GM11168 (cell line): ENCODE measurements around the gene SLC17A7.
"Not testable (repeated sequence)": the region's sequence is repeated elsewhere in the genome, so short reads cannot be mapped to it uniquely, and the experiment has no call there.

Experiments used
- in situ Hi-C: fragments of 300-500 bp; cut with MboI; formaldehyde crosslinking; loops from one replicate; pipeline ENCODE4 v1.12.0; 2022; ENCODE audit warnings: low sequenced_read_pairs; ENCODE audit not compliant: unreplicated experiment

The SLC17A7 gene

DNA sequence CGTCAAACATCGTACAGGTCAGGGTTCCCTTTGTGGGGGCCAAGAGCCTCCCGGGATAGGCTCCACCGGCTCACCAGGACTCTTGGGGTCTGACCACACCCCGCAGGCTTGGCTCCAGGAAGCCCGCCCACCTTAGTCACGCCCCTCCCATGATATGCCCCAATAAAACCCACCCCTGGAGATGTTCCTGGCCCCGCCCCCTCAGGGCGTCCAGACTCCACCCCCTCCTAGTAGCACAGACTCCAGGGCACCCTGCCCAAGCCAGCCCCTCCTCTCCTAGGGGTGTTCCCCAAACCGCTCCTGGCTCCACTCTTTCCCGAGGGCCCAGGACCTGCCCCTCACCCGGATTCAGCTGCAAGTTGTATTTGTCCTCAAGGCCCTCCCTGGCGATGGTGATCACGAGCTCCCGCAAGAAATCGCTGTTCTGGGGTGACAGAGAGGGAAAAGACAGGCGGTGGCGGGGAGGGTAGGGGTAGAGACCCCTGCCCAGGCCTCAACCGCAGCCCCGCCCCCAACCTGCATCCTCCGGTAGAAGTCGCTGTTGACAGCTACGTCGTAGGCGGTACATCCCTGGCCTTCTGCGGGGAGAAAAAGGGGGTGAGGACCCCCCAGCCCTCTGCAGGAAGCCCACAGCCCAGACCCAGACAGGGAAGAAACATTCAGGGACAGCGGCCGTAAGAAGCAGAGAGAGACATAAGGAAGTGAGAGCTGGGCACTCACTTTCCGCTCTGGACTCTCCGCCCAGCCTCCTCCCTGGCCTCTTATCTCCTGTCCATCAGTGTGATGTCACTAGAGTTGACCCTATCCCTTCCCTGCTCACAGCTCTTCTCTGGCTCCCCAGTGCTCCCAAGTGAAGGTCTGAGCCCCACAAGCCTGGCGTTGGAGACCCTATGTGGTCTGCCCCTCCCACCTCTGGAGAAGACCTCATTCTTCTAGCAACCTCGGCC is 6.4 kb upstream of the SLC17A7 start:
- in situ Hi-C loops: no loop called here

DNA sequence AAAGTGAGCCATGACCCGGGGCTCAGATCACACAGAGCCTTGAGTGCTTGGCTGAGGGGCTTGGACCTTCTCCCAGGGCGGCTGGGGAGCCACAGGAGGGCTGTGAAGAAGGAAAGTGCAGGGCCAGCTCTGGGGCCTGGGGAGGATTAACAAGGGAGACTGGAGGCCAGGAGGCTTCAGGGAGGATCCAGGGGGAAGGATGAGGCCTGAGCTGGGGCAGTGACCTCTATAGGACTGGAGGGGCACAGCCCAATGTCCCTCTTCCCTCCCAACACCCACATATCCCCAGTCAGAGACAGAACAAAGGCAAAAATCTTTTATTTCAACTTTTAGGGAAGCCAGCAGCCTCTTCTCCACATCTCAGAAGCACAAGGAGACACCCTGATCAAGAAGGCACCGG is 4.7 kb upstream of the SLC17A7 start:
- in situ Hi-C loops: no loop called here

DNA sequence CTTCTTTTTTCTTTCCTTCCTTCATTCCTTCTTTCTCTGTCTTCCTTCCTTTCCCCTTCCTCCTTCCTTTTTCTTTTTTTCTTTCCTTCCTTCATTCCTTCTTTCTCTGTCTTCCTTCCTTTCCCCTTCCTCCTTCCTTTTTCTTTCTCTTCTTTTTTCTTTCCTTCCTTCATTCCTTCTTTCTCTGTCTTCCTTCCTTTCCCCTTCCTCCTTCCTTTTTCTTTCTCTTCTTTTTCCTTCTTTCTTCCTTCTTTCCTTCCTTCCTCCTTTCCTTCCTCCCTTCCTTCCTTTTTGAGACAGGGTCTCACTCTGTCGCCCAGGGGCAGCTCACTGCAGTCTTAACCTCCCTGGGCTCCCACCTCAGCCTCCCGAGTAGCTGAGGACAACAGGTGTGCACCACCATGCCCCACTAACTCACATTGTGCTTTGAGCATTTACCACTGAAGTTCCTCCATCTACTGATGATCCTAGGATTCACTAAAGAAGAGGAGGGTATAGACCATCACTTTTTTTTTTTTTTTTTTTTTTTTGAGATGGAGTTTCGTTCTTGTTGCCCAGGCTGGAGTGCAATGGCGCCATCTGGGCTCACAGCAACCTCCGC is 2.9 kb upstream of the SLC17A7 start:
- in situ Hi-C loops: not testable (repeated sequence)

DNA sequence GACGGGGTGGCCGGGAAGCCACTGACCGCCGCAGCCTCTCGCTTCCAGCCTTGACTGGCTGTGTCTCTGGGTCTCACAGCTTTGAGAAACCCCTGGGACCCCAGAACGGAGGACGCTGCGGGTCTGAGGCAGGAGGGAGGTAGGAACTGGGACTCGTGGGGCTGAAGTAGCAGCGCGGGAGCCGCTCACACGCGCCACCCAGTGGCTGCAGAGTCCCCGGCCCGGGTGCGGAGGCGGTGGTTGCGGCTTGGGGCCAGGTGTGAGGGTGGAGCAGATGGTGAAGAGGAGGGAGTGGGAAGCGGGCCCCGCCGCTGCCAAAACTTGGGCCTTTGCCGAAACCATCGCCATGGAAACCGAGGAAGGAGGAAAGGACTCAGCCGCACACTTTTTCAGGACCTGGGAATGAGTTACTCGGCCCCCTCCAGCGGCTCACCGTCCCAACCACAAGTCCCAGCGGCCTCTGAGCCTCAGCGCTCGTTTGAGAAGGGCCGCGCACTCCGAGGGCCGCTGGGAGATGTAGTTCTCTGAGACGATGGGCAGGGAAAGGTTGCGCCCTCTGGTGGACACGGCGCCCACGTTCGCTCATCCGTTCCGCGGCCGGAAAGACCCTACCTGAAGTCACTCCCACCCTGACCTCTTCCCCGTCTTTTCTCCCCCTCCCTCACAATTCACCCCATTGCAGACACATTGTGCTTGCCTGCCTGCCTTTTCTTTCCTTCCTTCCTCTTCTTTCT is 2.2 kb upstream of the SLC17A7 start:
- in situ Hi-C loops: no loop called here

DNA sequence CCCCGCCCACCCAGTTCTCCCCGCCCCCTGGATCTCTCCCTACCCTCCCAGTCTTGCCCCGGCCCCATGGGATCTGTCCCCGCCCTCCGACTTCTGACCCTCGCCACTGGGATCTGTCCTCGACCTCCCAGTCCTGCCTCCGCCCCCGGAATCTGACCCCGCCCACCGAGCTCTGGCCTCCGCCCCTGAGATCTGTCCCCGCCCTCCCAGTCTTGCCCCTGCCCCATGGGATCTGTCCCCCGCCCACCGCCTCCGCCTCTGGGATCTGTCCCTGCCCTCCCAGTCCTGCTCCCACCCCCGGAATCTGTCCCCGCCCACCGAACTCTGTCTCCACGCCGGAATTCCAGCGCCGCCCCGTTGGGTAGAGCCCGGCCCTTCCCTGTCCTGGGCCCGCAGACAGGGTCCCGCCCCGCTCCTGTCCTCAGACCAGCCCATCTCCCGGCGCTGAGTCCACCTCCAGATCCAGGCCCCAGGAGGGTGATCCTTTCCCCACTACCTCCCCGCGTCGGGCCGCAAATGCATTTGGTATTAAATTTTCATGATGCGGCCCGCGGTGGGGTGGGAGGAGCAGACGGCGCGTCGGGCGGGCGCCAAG is 1.5 kb upstream of the SLC17A7 start:
- in situ Hi-C loops: no loop called here

DNA sequence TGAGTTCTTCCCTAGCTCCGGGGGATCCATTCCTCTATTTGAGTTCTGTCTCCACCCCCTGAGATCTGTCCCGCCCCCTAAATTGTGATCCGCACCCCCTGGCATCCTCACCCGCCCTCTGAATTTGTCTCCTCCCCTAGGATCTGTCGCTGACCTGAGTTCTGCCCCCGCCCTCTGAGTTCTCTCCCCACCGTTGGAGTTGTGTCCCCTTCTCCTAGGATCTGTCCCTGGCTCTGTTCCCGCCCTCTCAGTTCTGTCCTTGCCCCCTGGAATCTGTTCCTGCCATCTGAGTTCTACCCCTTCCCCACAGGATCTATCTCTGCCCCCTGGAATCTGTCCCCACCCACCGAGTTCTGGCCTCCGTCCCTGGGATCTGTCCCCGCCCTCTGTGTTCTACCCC is 1.0 kb upstream of the SLC17A7 start:
- in situ Hi-C loops: no loop called here

DNA sequence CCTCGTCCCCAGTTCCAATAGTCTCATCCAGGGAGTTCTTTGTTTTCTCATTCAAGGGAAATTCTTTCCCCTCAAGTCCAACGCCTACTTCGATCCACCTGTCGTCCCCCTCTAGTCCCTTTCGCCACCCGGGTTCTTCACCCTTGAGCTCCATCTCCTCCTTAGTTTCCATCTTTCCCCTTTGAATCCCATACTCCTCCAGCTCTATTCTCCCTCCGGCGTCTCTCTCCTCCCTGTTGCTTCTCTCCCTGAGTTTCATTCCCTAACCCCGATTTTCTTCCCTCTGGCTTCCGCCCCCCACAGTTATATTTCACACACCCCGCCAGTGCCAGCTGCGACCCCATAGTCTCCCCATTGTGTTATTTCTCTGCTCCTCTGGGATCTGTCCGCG is 628 bp upstream of the SLC17A7 start:
- in situ Hi-C loops: no loop called here

DNA sequence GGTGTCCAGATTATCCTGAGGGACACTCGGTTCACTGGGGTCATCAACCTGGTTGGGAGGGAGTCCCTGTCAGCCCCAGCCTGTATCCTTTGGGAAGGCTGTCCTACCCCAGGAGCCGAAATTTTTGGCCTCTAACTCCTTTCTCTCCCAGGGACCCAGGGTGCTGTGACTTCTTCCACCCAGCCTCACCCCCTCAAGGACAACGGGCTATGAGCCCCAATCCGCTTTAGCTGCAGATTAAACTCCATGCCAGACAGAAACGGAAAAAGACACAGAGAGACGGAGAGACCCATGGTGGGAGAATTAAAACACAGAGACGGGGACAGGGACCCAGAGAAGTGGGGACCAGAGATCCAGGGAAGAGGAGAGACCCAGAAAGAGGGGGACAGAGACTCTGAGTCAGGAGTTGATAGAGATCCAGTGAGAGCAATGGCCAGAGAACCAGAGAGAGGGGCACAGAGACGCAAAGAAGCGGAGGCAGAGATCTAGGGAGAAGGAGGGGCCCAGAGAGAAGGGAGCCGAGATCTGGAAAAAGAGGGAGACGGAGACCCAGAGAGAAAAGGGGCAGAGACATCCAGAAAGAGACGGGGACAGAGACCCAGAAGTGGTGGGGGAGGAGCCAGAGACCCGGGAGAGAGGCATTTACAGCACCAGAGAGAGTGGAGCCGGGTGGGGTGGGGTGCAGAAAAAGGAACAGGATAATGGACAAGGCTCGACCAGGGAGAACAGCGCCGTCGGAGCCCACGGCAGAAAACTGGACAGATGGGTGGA is 703 bp downstream of the SLC17A7 start:
- in situ Hi-C loops: no loop called here

DNA sequence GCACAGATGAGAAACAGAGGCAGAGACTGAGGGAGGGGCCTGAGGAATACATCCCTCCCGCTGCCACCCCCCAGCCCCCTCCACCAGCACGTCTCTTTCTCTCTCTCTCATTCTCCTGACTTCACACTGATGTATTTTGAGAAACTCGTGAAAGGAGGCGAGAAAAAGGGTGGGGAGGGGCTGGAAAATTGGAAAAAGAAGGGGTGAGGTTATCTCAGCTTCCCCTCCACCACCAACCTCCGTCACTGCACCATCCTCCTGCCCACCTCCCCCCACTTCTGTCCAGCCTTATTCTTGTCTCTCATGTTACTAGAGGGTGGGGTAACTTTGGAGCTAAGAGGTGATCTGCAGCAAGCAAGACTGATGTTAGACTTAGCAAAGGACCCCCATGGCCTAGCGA is 1.5 kb downstream of the SLC17A7 start:
- in situ Hi-C loops: no loop called here

DNA sequence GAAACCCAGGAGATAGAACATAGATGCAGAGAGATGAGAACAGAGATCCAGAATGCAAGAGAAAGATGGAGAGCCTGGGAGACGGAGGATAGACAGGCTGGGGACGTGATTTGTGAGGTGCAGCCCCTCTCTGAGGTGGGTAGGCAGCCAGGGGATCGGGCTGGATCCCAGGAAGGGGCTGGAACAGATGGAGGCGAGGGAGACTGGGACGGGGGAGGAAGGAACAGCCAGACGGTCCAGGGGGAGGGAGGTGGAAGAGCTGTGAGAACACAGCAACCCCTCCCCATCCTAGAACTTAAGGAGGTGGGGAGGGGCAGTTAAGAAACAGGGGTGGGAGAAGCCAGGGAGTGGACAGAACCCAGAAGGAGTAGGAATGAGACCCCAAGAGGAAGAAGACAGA is 3.1 kb downstream of the SLC17A7 start:
- in situ Hi-C loops: no loop called here

DNA sequence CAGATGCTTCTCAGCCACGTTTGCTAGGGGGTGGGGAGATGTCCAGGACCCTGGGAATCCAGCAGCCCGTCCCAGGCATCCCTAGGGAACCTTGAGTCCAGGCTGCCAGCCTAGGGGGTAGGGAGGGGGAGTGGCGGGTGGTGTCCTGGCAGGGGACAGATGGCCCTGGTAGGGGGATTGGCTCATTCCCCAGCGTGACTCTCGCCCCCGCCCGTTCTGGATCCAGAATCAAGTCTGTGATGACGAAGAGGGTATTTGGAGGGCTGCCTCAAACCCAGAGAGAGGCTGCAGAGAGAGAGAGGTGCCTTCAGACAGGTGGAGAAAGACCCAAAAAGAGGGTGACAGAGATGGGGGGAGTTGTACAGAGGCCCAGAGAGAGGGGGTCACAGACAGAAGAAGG is 4.1 kb downstream of the SLC17A7 start:
- in situ Hi-C loops: no loop called here

DNA sequence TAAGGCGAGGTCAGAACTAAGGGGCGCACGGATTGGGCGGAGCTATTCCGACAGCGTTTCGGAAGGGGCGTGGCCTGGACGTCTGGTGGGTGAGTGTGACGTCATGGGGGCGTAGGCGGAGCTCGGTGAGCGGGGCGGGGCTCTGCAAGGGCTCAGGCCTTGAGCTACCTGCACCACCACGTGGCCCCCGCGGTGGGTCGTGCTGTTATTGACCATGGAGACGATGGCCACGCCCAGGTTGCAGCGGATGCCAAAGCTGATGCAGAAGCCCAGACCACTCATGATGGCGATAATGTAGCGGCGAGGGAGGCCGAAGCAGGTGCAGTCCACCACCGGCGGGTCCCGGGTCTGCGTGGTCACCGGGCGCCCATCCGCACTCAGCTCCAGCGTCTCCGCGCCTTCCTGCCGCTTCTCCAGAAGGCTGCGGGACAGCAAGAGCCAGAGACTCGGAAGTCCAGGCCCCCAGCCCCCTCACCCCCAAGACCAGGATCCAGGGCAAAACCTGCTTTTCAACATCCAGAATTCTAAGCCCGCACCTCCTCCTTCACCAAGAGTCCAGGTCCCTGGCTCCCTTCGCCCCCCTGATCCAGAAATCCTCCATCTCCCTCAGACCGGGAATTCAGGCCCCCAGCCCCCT is 4.8 kb downstream of the SLC17A7 start:
- in situ Hi-C loops: no loop called here

DNA sequence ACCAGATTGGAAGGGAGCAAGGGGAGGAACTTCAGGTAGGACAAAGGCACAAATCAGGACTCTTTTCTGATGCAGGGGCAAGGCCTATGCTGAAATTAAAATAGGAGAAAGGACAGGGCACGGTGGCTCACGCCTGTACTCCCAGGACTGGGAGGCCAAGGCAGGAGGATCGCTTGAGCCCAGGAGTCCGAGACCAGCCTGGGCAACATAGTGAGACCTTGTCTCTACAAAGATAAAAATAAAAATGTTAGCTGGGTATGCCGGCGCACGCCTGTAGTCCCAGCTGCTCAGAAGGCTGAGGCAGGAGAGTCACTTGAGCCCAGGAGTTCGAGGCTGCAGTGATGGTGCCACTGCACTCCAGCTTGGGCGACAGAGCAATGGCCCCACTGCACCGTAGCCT is 5.7 kb downstream of the SLC17A7 start:
- in situ Hi-C loops: no loop called here

DNA sequence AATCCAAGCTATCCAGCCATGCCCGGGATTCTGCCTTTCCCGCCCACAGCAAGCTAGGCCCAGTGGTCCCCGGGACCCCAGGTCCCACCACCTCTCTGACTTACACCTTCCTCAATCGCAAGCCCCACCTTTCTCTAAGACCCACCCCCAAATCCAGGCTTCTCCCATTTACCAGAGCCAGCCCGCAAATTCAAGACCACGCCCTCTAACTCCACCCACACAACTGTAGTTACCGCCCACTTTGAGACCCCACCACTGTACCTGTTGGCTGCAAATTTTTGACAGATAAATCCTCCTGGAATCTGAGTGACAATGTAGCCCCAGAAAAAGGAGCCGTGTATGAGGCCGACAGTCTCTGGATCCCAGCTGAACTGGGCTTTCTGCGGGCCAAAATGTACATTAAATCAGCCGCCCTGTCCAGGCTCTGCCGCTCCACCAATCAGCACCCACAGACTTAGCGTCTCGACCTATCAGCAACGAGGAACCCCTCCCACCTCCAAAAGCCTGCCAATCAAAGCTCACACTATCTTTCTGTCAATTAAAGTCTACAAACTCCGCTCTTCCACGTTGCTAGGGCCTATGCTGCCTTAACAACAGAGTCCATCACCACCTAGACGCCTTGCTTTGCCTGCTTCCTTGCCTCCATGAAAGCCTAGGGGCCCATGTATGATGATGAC is 6.3 kb downstream of the SLC17A7 start:
- in situ Hi-C loops: no loop called here

DNA sequence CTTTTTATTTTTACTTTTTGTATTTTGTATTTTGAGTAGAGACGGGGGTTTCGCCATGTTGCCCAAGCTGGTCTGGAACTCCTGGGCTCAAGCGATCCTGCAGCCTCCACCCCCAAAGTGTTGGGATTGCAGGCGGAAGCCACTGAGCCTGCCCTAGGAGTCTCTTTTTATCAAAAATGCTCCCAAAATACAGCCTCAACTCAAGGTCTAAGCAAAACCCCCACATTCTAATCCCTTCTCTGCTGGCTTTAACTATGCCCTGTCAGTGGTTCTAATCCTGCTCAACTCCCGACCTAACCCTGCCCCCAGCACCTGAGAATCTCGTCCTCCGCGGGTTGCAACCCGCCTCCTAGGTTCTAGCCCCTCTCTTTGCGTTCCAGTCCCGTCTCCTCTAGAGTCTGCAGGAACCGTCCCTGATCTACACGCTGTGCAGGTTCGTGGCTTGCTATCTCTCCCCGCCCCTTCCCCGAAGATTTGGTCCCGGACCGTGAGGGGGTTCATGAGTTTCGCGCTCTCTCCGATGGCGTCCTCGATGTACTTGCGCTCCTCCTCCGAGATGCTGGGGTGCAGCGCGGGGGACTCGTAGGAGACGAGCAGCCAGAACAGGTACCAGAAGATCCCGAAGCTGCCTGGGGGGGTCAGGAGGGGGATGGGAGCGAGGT is 8.0 kb downstream of the SLC17A7 start:
- in situ Hi-C loops: no loop called here

DNA sequence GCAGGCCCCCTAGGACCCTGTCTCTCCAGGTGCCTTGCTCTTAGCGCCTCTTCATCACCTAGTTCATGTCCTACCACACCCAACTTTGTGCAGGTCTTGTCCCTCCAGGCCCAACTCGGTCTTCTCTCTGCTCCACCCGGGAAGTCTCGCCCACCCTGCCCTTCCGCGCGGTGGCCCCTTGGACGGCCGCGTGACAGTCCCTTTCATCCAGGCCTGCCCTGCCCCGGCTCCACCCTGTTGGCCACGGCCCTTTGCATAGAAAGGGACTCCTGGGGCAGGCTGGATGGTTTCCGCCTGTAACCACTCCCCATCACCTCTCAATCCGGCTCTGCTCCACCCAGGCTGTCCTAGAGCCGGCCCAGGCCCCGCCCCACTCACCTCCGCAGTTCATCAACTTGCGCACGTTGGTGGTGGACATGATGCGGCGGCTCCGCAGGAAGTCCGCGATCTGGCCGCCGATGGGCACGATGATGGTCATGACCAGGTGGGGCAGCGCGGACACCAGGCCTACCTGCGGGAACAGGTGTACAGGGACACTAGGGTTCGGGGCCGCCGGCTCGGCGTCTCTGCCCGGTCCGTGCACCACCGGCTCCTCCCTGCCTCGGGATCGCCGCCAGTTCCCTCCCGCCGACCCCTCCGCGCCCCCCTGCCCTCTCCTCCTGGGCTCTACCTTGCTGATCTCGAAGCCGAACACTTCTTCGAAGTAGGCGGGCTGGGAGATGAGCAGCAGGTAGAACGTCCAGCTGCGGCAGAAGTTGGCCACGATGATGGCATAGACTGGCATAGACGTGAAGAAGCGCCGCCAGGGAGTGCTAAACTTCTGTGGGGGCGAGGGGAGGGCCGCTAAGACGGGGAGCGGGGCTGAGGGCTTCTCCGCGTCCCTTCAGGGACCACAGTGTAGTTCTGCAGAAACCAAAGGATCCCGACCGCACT is 8.9 kb downstream of the SLC17A7 start:
- in situ Hi-C loops: no loop called here

DNA sequence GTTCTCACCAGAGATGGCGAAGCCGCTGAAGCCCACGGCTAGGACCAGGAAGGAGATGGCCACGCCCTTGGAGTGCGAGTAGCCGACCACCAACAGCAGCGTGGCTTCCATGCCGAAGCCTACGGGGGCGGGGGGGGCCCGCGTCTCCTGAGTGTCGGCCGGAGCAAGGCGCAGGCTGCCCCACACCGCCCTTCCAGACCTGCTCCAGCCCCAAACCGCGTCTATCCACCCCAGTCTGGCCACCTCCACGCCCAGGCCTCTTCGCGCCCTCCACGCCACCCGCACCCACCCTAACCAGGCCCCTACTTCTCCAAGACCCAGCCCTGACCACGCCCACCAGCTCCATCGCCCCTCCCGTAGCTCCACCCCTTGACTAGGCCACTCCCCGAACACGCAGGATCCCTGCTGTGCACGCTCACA is 10.0 kb downstream of the SLC17A7 start:
- in situ Hi-C loops: no loop called here
